Esophagus squamous epithelium (tissue), 4 donors: ENCODE data around the gene KCNH5.

ENCODE experiments used
- POLR2A ChIP-seq, 4 donors: fragments of 450-650 bp; IDR thresholded peaks; one replicate each; pipeline ENCODE4 v1.6.1; 2017; ENCODE audit warnings: antibody characterized with exemption in 4 of 4, mild to moderate bottlenecking in 4 of 4, moderate library complexity in 3 of 4
- TF ChIP-seq, protein P1 (sequence below), 6 experiments: fragments of 450-650 bp in 4 of 6; fragments of 200-600 bp in 2 of 6; sonication (generic) in 2 of 6; IDR thresholded peaks; one replicate each; pipeline ENCODE4 v1.5.1; 2016 to 2019; ENCODE audit warnings: antibody characterized with exemption in 6 of 6, mild to moderate bottlenecking in 4 of 6, moderate library complexity in 4 of 6

DNA sequence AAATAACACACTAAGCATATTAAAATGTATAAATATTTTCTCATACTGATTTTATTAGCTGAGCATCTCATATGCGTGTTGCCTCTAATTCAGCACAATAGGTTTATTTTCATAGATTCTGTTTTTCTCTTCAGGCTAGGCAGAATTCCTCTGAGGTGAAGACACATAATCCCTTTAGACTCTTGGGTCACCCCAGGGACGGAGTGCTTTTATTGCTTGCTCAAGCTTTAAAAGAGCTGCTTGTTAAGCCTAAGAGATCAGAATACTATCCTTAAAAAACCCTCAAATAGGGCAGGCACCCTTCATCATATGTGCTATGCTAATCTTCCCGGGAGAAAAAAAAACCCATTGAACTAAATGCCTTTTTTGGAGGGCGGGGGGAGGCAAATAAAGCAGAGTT, 390.1 kb downstream of the KCNH5 start:
- TF ChIP-seq, protein P1, sequence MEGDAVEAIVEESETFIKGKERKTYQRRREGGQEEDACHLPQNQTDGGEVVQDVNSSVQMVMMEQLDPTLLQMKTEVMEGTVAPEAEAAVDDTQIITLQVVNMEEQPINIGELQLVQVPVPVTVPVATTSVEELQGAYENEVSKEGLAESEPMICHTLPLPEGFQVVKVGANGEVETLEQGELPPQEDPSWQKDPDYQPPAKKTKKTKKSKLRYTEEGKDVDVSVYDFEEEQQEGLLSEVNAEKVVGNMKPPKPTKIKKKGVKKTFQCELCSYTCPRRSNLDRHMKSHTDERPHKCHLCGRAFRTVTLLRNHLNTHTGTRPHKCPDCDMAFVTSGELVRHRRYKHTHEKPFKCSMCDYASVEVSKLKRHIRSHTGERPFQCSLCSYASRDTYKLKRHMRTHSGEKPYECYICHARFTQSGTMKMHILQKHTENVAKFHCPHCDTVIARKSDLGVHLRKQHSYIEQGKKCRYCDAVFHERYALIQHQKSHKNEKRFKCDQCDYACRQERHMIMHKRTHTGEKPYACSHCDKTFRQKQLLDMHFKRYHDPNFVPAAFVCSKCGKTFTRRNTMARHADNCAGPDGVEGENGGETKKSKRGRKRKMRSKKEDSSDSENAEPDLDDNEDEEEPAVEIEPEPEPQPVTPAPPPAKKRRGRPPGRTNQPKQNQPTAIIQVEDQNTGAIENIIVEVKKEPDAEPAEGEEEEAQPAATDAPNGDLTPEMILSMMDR (IDR thresholded peaks at IDR 0.05) = no peak
- TF ChIP-seq POLR2A (IDR thresholded peaks at IDR 0.05) = no peak
